Stimulated activated CD4-positive, alpha-beta T cell treated with anti-CD3 and anti-CD28 coated beads, Interleukin-1b, Interleukin-23, amount 100 ng/mL, for 4 hours (primary cell): Measurements from ENCODE around the gene TLE6.
"Not testable (repeated sequence)": the region's sequence is repeated elsewhere in the genome, so short reads cannot be mapped to it uniquely, and the experiment has no call there.

Source experiments
- DNase-seq, 2 donors: peaks; one replicate each; pipeline ENCODE4 v3.0.0-alpha.2; 2020; ENCODE audit warnings: low read depth in 2 of 2

TLE6 gene

DNA sequence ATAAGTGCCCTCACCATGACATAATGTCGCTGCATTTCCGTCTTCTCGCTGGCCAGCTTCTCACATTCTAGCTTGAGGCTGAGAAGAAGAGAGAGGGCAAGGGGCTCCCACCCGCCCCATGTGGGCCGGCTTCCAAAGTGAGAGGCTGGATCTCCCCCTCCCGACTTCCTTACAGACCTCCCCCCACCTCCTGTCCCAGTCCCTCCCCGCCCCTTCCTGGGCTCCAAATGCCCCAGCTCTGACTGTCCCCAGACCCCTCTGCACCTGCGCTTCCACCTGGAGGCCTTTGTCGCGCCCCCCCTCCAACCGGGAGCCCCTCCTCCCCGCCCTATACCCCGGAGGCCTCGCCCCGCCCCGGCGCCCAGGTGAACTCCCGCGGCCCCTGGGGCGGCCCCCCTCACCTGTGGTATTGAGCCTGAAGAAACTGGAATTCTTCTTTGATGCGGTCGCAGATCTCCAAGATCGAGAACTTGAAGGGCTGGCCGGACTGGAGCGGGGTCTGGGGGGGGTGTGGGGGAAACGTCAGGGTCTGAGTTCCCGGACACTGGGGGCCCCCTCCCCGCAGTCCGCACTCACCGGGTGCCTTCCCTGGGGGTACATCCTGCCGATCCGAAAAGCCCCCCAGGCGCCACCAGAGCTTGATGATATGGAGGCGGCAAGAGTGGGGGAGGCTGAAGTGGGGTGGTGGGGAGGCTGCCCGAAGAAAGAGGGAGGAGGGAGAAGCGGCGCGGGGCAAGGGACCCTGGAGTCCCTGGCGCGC, 51.1 kb downstream of the TLE6 start:
- no peak for DNase-seq

DNA sequence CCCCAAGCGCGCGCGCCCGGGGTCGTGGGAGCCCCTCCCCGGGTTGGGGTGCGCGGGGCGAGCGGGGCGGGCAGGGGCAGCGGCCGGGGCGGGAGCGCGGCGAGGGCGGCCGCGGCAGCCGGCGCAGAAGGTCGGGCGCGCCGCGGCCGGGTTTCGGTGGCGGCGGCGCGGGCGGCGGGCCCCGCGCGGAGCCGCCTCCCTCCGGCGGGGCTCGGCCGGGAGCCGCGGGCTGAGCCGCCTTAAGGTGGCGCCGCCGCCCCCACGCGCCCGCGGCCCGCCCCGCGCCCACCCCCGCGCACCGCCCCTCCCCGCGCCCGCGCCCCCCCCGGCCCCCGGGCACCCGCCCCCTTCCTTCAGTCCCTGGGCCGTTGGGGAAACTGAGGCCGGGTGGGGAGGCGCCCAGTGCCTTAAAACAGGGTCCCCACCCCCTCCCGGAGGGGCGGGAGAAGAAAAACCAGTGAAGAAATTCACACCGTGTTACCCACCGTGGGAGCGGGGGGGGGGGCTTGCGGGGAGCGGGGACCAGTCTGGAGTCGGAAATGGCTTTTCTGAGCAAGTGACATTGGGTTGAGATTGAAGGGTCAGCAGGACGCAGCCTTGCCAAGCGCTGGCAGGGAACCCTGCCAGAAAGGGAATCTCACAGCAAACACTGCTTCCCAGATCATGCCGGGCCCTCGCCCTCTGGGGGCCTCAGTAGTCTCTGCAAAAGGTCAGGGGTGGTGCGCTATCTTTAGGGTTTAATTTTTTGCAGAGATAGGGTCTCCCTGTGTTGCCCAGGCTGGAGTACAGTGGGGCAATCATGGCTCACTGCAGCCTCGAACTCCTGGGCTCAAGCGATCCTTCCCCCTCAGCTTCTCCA, 51.9 kb downstream of the TLE6 start, which contains the start of gene TLE2:
Gene TLE2 (minus strand): TSS at position 216 of the 859 bp plus-strand sequence. CDS start 376 bp downstream, outside the sequence.
- DNase-seq = no peak

DNA sequence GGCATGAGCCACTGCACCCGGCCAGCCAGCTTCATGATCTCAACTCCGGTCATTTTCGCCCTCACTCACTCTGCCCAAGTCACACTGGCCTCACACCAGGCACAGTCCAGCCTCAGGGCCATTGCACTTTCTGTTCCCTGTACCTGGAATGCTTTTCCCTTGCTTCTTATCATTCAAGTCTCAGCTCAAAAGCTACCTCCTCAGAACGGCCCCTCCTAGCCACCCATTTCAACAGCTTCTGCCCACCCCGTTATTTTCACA, 54.2 kb downstream of the TLE6 start:
- no peak for DNase-seq

DNA sequence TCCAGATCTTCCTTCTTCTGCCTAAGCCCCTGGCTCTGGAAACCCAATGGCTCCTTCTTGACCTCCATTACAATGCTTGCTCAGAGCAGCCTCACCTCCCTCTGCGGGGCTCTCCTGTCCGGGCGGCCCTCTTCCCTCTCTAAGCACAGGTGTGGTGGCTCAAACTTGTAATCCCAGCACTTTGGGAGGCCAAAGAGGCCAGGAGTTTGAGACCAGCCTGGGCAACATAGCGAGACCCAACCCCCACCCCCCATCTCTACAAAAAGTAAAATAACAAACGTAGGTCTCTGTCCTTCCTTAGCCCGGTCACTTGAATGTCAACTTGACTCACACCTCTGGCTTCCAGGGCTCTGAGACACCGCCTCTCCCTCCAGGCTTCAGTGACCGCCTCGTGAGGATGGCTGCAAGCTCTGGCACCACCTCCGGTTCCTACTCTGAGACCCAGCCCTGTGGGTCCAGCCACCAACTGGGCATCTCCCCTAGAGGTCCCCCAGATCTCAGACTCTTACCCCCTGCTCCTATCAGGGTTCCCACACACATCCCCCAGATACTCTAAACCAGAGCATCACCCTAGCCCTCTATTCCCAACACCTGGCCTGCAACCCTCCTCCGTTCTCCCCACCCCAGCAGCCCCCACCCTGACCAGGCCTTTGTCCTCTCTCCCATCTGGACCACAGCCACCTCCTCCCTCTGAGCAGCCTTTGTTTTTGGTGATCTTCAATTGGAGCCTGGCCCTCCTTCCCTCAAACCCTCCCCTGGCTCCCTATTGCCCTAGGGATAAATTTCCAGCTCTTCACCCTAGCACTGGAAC, 56.4 kb downstream of the TLE6 start:
- DNase-seq = no peak

DNA sequence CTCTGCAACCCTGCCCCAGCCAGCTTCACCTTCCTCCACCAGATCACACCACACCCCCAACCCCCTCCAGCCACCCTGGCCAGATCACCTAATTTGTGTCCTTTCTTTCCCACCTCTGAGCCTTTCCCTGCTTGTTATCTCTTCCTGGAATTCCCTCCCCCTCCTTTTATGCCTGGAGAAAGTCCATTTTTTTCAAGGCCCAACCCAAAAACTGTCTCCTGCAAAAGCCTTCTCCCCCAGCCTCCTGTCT, 57.0 kb downstream of the TLE6 start:
- DNase-seq = no peak

DNA sequence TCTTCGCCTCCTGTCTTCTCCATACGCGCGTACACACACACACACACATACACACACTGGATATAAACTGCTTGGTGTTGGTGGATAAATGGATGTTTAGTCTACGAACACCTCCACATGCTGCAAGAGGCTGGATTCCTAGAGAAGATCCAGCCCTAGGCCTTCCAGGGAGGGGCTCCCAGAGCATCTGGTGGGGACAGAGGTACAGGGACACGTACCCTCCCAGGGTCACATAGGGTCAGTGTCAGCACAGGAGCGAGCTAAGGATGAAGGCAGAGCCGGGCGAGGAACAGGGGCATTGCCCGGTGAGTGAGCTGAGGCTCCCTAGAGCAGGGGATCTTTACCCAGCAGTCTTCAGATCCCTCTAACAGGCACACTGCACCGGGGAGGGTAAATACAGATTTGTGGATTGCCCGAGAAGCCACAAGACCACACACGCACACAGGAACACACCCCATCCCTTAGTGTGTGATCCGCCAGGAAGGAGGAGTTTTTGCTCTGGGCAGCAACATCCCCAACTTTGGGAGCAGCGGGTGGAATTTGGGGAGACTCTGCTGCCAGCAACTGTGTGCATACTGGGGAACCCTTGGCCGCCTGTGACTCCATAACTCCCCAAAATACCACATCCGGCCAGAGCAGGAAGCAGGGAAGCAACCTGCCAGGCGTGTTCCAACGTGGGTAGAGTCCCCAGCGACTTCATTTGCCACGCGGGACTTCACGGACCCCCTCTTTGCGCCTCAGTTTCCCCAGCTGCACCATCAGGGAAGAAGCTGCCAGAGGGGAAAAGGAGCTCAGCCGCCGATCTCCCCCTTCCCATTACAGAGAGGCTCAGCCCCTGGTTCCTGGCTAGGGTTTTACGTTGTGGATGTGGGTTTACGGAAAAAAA, 57.5 kb downstream of the TLE6 start:
- DNase-seq = no peak

DNA sequence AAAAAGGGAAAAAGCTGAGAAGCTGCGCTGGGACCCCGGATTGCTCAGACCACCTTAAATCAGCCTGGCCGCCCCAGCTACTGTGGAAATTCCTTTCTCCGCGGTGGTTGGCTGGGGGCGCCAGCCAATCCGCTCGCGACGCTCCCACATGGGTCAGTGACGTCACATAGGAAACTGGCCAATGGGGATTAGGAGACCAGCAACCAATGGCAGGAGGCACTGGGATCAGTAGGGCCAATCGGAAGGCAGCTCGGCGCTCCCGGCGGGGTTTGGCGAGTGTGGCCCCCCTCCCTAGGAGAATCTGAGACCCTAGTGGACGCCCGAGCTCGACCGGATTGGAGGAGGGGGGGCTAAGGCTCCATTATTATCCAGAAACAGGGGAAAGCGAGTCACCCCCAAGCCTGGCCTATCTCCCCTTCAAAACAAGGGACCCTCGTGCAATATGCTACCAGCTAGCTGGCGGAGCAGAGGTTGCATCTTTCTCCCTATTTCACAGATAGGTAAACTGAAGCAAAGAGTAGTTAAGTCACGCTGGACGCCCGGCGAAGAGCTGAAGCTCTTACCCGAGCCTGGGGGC, 58.3 kb downstream of the TLE6 start:
- peak; percentile 80 to 89 for DNase-seq

DNA sequence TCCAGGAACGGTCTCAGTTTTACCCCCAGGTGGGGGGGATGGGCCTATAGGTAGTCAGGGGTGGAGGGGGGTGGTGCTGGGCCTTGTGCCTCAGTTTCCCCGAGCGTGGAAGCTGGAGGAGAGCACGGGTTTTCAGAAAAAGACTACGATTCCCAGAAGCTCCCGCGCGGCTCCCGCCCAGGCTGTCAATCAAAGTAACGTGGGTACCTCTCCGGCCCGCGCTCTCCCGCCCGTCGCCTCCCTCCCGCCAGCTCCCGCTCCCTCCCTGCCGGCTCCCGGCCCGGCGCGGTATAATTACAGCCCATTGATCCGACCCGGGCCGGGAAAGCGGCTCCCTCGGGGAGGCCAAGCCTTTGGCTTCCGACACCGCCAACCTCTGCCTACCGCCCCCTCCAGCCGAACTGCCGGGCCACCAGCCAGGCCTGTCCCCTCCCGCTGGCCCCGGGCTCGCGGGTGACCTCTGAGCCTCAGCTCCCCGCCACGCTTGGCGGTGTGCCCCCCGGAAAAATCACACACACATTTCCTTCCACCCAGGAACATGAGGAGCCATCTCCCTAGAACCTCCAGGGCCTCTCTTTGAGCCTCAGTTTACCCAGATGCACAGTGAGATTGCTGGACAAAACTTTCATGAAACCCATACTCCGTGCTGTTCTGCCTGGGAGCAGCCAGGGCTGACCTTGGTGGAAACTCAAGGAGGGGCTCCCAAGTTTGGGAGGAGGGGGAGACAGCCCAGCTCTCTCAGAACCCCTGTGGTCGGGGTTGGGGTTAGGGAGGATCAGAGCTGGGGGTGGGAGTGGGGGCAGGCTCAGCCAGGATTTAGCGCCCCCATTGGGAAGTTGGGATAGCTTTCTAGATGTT, 59.0 kb downstream of the TLE6 start:
- DNase-seq = peak; percentile 65 to 69

DNA sequence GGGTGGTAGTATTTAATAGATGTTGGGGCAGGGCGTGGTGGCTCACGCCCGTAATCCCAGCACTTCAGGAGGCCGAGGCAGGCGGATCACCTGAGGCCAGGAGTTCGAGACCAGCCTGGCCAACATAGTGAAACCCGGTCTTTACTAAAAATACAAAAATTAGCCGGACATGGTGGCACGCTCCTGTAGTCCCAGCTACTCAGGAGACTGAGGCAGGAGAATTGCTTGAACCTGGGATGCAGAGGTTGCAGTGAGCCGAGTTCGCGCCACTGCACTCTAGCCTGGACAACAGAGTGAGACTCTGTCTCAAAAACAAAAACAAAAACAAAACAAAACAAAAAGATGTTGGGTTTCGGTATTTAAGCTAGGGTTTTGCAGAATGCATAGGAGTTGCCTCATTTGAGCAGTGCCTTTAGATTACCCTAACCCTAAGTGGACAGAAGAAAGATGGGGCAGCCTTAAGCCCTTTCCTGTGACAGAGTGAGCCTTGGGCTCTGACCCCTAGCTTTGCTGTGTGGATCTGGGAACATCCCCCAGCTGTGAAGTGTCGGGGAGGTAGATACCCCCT, 59.7 kb downstream of the TLE6 start:
- DNase-seq = not testable (repeated sequence)

DNA sequence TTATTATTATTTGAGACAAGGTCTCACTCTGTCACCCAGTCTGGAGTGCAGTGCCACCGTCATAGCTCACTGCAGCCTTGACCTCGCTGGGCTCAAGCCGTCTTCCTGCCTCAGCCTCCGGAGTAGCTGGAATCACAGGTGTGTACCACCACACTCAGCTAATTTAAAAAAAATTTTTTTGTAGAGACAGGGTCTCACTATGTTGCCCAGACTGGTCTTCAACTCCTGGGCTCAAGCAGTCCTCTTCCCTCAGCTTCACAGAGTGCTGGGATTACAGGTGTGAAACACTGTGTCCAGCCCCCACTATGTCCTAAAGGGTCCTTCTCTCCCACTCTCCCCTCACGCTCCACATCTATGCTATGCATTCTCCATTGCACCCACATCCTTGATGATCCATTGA, 60.9 kb downstream of the TLE6 start:
- DNase-seq = no peak

DNA sequence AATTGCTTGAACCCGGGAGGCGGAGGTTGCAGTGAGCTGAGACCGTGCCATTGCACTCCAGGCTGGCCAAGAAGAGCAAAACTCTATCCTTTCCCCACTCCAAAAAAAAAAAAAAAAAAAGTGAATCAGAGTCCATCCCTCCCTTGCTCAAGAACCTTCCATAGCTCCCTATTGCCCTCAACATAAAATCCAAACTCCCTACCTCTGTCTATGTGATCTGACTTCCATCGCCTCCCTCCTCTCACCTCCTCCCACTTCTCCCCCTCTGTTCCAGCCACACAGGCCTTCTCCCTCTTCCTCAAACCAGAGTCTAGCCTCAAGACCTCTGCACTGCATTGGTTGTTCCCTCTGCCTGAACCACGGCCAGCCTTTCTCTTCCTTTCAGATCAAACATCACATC, 61.8 kb downstream of the TLE6 start:
- no peak for DNase-seq

DNA sequence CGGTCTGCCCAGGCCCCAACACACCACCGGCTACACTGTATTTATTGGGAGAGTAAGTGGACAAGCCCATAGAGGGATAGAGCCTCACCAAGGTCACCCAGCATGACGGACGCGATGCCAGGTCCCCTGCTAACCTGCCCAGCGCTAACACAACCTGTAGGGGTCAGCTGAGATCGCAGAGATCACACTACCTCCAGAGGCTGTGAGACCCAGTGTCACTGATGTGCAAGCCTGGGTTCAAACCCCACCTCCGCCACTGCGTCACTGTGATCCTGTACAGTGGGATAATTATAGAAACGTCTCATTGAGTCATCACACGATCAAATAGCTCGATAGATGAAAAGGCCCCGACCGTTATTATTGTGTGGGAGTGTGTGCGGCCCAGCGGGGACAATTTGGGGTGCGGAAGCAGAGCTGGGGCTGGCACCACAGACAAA, 62.3 kb downstream of the TLE6 start:
- DNase-seq = no peak

DNA sequence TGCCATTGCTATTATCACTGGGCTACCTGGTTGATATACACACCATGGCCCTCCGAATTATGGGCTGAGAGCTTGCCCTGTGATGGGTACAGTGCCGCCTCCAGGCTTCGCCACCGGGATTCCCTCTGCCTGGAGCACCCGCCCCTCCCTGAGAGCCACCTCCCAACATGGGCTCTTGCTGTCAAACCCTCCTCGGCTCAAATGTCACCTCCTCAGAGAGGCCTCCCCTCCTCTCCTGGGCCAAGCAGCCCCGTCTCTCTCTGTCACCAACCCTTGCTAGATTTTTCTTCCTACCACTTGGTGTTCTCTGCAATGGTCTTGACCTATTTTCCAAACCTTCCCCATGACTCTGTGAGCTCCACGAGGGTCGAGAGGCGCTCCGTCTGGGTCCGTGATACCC, 64.0 kb downstream of the TLE6 start:
- DNase-seq = no peak

DNA sequence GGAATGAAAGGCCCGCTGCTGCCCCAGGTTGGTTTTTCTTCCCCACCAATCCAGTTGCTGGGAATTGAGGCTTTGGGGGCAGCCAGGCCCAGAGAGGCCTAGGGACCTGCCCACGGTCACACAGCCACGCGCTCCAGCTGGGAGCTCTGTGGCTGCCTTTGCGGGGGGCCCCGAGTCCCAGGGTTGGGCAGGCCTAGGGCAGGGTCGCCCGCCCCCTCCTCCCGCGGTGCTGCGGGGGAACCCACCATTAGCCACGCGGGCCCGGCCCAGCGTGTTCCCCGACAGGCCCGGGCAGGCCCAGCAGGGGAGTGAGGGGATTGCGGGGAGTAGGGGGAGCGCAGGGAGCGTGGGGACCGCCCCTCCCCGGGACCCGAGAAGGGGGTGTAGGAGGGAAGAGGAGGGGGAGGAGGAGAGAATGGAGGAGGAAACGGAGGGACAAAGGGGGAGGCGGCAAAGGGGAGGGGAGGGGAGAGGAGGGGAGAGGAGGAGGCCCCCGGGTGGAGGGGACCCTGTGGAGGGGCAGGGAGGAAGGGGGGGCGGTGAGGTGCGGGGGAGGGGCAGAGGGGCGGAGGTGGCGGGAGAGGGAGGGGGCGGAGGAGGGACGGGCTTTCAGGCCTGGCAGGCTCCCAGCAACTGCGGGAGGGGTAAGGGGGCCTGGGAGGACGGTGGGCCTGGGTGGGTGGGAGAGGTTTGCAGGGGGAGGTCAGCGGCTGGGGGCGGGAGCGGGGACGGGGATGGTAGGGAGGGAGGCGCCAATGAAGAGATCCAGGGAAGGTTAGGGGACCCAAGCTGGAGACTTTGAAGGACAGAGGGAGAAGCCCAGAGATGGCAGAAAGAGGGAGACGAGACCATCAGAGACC, 64.6 kb downstream of the TLE6 start:
- no peak for DNase-seq

DNA sequence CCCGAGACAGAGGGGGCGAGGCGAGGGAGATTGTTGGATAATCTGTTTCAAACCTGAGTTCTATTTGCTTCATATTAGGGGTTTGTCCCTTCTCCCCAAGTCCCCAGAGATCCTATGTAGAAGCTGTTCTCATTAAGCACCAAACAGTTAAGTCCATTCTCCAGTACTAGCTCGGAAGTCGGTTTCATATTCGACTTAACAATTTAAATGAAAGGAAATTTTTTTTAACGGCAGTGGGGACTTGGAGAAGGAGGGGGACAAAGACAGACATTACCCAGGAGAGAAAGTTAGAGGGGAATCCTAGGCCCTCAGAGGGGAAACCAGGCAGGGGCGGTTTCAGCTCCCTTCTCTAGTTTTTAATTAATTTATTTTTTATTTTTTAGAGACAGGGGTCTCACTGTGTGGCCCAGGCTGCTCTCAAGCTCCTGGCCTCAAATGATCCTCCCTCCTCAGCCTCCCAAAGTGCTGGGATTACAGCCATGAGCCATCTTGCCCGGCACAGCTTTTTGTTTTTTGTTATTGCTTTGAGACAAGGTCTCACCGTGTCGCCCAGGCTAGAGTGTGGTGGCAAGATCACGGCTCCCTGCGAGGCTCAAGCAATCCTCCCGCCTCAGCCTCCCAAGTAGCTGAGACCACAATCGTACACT, 65.4 kb downstream of the TLE6 start:
- DNase-seq = no peak
